ENCODE data around the gene CHST3.
A peak's percentile ranks its signal among the peaks of the same experiment; 100 is the strongest.
"Not testable (repeated sequence)": the region's sequence is repeated elsewhere in the genome, so short reads cannot be mapped to it uniquely, and the experiment has no call there.

CHST3 gene

GRCh38 chr10:71973777-71974488 is 9.7 kb downstream of the CHST3 start:
- no peak for DNase-seq (ENCODE audit: low spot score)

- DNase-seq (ENCODE audit: low spot score), result no peak
These were observed 10.4 kb downstream of the CHST3 start for GRCh38 chr10:71974489-71975021.

GRCh38 chr10:71975087-71975870 is 11.1 kb downstream of the CHST3 start:
- DNase-seq (ENCODE audit: low spot score), result no peak

- DNase-seq (ENCODE audit: low spot score), result no peak
These were observed 11.9 kb downstream of the CHST3 start for GRCh38 chr10:71975871-71976725.

GRCh38 chr10:71977614-71977903 is 13.4 kb downstream of the CHST3 start:
- not testable (repeated sequence) for DNase-seq (ENCODE audit: low spot score)

- no peak for DNase-seq (ENCODE audit: low spot score)
These were observed 14.3 kb downstream of the CHST3 start for GRCh38 chr10:71978476-71978875.

- DNase-seq (ENCODE audit: low spot score), result no peak
These were observed 14.9 kb downstream of the CHST3 start for GRCh38 chr10:71978988-71979691.

- no peak for DNase-seq (ENCODE audit: low spot score)
These were observed 15.5 kb downstream of the CHST3 start for GRCh38 chr10:71979692-71980062.

- peak; percentile 8 for DNase-seq (ENCODE audit: low spot score)
These were observed 16.2 kb downstream of the CHST3 start for GRCh38 chr10:71980181-71981014.

- no peak for DNase-seq (ENCODE audit: low spot score)
These were observed 17.1 kb downstream of the CHST3 start for GRCh38 chr10:71981015-71981875.

- DNase-seq (ENCODE audit: low spot score), result no peak
These were observed 17.7 kb downstream of the CHST3 start for GRCh38 chr10:71981876-71982230.

GRCh38 chr10:71982269-71983178 is 18.3 kb downstream of the CHST3 start:
- DNase-seq (ENCODE audit: low spot score), result no peak

- DNase-seq (ENCODE audit: low spot score), result no peak
These were observed 20.1 kb downstream of the CHST3 start for GRCh38 chr10:71984126-71984808.

- no peak for DNase-seq (ENCODE audit: low spot score)
These were observed 20.7 kb downstream of the CHST3 start for GRCh38 chr10:71984809-71985388.

- no peak for DNase-seq (ENCODE audit: low spot score)
These were observed 21.5 kb downstream of the CHST3 start for GRCh38 chr10:71985542-71986250.

- DNase-seq (ENCODE audit: low spot score), result not testable (repeated sequence)
These were observed 24.7 kb downstream of the CHST3 start for GRCh38 chr10:71988895-71989294.

Measured in hematopoietic multipotent progenitor cell treated with erythropoietin and hydrocortisone succinate and interleukin-3 and kit ligand, for 15 days (in vitro differentiated cells).